ENCODE results near the gene RHBDD2.
A peak's percentile ranks its signal among the peaks of the same experiment; 100 is the strongest.
"Not testable (repeated sequence)": the region's sequence is repeated elsewhere in the genome, so short reads cannot be mapped to it uniquely, and the experiment has no call there.

Gene RHBDD2

DNA sequence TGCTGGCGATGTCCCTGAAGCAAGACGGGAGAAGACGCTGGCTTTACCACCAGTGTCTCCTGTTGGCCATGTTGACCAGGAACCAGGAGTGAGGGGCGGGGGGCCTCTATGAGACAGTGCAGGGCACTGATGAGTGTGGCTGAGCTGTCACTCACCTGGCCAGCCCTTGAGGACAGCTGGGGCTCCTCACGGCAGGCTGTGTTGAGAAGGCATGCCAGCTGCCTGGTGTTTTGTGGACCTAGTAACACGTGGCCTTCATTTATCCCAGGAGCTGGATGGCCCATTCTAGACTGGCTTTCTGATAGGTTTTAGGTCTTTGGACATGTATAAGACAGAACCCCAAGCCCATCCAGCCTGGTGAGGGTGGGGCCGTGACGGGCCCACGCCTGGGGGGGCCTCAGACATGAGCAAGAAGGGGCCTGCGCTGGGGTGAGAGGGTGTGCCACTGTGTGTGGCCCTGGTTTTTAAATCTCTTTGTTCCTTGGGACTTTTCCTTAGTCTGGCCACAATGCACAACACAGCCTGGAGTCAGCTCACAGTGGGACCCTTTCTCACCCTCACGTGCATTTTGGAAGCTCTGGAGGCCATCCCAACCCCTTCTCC is 10.5 kb downstream of the RHBDD2 start:
- DNase-seq: no peak

DNA sequence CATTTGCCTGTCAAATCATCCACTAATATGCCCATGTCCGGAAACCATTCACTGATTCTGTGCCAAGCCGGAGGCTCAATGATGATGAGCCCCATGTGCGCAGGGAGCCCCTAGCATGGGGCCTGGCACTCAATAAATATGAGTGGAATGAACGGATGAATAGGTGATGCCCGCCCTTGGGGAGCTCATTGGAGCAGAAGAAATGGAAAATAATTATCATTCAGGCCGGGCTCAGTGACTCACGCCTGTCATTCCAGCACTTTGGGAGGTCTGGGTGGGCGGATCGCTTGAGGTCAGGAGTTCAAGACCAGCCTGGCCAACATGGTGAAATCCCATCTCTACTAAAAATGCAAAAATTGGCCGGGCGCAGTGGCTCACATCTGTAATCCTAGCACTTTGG is 11.0 kb downstream of the RHBDD2 start:
- no peak for DNase-seq

DNA sequence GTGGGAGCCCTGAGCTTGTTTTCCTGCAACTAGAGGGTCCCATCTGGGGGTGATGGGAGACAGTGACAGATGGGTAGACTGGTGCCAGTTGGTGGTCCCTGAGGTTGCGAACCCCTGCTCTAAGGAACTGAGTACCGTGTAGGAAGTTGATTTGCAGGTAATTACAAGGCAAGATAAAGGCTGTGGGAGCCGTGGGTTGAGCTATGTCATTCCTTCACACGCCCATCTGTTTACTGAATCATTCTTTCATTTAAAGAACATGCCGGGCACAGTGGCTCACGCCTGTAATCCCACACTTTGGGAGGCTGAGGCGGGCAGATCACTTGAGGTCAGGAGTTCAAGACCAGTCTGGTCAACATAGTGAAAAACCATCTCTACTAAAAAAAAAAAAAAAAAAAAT is 12.4 kb downstream of the RHBDD2 start:
- not testable (repeated sequence) for DNase-seq

DNA sequence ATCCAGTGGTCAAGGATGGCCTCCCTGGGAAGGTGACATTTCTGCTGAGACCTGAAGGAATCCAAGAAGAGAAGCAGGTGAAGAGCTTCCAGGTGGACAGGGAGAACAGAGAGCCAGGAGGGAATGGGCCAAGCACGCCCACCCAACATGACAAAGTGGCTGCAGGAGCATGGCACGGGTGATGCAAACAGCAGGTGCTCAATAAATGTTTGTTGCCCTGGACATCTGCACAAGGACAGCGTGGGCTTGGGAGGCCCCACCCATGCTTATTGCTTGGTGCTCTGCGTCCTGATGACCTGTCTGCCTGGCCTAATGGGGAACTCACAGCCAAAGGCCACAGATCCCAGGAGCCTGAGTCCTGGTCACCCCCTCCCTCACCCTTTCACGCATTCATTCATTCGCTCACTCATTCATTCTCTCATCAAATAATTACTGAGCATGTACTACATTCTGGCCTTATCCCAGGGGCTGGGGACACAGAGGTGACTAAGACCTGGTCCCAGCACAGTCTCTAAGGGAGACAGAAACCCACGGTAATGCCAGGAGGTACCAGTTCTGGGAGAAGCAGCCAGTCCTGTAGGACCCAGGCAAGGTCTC is 13.1 kb downstream of the RHBDD2 start:
- DNase-seq: no peak

- DNase-seq: no peak
Measured at GRCh38 chr7:75892634-75893272, 13.9 kb downstream of the RHBDD2 start.

- DNase-seq: no peak
Measured at GRCh38 chr7:75896803-75897327, 18.0 kb downstream of the RHBDD2 start.

- DNase-seq: no peak
Measured at GRCh38 chr7:75900617-75901315, 21.9 kb downstream of the RHBDD2 start.

GRCh38 chr7:75905785-75906604 is 27.2 kb downstream of the RHBDD2 start:
- DNase-seq: peak; percentile 24

DNA sequence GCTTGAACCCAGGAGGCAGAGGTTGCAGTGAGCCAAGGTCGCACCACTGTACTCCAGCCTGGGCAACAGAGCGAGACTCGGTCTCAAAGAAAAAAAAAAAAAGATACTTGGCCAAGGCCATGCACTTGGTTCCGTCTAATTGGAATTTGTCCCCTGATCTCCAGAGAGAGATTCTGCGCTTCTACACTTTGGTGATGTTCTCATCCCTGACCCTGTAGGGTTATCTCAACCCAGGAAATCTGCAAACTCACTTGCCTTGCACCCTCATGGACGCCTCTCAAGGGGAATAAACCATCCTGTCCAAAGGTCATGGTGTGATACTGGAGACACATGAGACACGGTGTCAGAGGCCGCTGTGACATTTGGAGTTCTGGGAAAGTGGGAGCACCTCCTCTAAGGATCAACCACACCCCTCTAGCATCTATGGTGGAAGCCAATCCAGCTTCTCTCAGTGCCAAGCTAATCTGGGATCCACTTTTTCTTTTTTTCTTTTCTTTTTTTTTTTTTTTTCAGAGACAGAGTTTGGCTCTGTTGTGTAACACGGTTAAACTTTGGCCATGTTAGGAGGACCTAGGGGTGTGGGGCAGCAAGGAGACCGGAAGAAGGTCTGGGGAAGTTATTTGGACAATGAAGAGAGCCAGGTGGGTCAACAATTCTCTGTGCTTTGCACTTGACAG is 28.3 kb downstream of the RHBDD2 start:
- no peak for DNase-seq

GRCh38 chr7:75907668-75908039 is 28.8 kb downstream of the RHBDD2 start:
- not testable (repeated sequence) for DNase-seq

DNA sequence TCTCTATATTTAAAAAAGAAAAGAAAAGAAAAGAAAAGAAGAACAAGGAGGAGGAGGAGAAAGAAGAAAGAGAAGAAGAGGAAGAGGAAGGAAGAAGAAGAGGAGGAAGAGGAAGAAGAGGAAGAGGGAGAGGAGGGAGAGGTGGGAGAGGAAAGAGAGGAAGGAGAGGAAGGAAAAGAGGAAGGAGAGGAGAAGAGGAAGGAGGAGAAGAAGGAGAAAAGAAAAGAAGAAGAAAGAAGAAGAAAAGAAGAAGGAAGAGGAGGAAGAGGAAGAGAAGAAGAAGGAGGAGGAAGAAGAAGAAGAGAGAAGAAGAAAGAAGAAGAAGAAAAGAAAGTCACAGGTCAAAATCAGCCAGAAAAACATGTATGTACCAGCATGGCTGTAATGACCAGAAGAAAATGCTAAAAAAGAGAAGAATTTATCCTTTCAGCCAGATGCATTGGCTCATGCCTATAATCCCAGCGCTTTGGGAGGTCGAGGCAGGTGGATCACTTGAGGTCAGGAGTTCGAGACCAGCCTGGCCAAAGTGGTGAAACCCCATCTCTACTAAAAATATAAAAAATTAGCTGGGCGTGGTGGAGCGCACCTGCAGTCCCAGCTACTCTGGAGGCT is 30.8 kb downstream of the RHBDD2 start:
- DNase-seq: no peak

- DNase-seq: not testable (repeated sequence)
Measured at GRCh38 chr7:75911186-75911585, 32.4 kb downstream of the RHBDD2 start.

- DNase-seq: no peak
Measured at GRCh38 chr7:75913437-75913836, 34.6 kb downstream of the RHBDD2 start.

DNA sequence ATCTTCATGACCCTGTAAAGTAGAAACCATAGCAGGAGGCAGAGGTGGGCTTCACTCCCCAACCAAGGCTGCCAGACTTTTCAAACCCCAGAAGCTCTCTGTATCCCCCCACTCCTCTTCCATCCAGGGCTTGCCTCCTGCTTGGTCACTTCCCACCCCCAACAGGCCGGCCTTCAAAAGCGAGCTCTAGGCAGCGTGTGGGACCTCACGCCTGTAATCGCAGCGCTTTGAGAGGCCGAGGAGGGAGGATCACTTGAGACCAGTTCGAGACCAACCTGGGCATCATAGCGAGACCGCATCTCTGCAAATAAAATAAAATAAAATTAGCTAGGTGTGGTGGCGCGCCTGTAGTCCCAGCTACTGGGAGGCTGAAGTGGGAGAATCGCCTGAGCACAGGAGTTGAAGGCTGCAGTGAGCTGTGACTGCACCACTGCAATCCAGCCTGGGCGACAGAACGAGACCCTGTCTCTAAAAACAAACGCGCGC is 35.4 kb downstream of the RHBDD2 start:
- no peak for DNase-seq

GRCh38 chr7:75914655-75915415 is 36.0 kb downstream of the RHBDD2 start, which contains the start of gene POR:
Gene POR, plus strand, starts transcription at chr7:75915155. Its CDS starts 38,847 bp downstream, at chr7:75954002.
- DNase-seq: peak; percentile 83

DNA sequence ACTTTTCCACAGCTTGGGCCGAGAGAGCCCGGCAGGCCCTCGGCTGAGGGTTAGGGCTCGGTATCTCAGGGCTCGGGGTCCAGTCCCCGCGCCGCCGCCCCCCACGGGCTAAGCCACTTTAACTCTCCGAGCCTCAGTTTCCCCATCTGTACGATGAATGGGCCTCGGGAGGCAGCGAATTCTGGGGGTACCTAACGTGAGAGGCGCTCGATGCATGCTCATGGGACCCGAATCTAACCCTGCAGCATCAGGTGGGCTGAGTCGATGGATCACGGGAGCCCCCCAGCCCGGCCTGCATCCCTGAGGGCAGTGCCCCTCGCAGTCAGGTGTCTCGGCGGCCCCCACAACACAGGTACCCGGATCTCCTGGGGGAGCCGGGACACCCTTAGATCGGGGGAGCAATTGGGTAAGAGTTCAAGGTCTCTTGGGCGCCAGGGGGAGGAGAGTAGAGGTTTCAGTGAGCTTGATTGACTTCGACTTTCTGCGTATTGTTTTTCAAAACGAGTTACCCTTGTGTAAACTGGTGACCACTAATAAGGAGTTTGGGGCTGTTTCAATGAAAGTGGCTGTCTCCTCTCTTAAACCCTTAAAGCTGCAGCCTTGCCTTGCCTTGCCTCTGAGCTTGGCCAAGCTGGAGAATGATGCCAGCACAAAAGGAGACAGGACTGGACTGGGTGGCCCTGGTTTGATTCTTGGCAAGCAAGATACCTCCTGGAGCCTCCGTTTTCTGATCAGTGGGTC is 36.8 kb downstream of the RHBDD2 start:
- DNase-seq: no peak

DNA sequence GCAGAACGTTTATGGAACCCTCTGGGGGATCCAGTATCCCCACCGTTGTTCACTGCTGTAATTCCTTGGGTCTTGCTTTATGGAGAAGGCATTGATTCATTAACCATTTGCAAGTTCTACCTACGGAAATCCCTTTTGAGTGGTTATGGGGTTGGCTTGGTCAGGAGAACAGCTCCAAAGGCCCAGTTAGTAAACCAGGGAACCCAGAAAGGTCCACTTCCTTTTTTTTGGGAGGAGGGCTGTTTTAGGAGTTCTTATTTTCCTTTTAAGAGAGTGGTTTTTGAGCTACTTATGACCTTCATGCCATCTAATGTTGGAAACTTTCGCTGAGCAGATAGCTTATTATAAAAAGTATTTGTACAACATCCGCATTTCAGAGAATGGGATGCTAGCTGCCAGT is 37.4 kb downstream of the RHBDD2 start:
- DNase-seq: no peak

DNA sequence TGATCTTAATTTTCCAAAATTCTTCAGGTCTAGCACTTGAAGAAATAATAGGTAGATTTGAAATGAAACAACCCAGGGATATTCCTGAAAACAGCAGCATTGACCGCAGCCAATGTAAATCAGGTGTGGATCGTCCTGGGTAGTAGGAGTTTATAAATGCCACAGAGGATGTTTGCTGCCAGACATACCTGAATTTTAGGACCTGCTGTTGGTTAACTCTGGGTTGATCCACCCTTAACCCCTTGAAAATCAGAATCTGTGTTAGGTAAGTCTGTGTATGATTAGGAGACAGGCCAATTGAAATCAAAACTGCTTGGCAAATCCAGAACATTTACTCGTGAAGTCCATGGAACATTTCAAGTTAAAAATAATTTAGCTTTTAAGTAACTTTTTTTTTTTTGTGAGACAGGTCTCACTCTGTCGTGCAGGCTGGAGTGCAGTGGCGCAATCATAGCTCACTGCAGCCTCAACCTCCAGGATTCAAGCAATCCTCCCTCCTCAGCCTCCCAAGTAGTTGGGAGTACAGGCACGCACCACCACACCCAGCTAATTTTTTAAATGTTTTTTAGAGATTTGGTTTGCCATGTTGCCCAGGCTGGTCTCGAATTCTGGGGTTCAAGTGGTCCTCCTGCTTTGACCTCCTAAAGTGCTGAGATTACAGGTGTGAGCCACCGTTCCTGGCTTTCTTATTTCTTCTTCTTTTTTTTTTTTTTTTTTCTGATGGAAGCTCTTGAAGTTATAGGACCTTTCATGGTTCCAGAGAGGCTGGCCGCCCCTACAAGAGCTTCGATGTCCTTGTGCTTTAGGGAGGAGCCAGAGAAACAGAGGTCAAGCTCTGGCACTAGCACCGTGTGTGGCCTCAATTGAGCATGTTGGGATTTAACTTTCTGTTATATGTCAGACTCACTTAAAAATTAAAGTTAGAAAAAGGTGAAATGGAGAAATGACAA is 38.1 kb downstream of the RHBDD2 start:
- no peak for DNase-seq

Measured in NCI-H748 treated with DMSO at 0.1 percent for 48 hours (cell line).